GM12872 (cell line): ENCODE results near the gene SIGLEC12.

ENCODE experiments used
- CTCF ChIP-seq: IDR thresholded peaks from 3 replicates; pipeline ENCODE4 v1.5.1; 2011; ENCODE audit warnings: low read depth, mild to moderate bottlenecking, low read length, moderate library complexity; ENCODE audit not compliant: insufficient read depth

The SIGLEC12 gene

GRCh38 chr19:51531349-51532315 is 30.0 kb upstream of the SIGLEC12 start, which contains the start of gene SIGLEC6:
SIGLEC6 (minus strand) TSS chr19:51531670; CDS start chr19:51531648, 22 bp downstream.
- TF ChIP-seq CTCF, result no peak

GRCh38 chr19:51530616-51531015 is 29.0 kb upstream of the SIGLEC12 start:
- TF ChIP-seq CTCF, result no peak

DNA sequence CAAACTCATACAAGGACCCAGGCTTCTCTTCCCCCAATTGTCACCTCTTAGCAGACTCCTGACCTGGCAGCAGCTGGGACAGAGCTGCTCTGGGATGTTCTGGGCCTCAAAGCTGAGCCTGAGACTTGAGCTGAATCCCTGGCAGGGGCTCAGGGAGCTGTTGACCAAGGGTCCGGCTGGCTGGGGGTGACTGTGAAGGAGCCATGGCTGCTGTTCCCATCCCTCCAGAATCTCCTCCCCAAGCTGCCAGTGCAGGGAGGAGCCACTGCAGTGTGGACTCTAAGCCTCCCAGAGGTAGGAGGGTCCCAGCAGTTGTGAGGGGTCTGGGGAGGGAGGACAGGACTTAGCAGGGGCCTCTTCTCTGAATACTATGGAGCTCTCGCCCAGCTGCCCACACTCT is 27.7 kb upstream of the SIGLEC12 start:
- TF ChIP-seq CTCF, result no peak

DNA sequence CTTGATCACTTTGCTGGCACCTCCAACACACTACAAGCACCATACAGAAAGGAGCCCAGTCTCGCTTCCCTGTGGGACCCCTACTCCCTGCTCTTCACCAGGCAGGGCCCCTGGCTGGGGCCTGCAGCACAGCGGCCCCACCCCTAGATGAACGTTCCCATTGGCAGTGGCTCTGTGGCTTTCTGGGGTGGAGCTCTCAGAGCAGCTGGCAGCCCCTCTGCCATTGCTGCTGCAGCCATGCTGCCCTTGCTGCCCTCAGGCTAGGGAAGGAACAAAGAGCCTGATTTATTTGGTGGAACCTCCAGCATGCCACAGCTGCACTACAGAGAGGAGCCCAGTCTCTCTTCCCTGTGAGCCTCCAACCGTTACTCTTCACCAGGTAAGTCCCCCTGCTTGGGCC is 24.1 kb upstream of the SIGLEC12 start:
- TF ChIP-seq CTCF, result no peak

DNA sequence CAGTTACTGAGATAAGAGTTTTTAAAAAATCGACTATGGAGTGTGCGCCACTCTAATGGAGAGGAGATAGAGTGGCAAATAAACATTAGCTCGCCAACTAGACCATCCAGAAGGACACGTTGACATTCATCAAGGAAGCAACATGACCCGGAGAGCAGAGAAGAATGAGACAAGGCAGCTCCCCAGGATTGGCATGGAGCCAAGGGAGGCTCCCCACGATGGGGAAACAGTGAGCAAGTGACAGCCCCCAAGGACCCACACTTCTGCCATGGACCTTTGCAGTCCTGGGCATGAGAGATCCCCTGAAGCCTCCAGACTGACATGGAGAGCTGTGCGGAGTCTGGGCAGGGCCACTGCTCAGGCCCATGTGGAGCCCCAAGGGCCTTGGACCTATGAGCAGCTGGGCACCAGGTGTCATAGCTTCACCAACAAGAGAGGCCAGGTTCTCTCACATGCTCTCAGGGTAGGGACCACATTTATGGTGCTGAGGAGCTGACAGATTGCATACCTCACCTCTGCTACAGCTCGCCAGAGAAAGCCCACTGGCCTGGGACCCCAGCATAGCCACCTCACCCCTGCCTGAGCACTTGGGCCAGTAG is 23.2 kb upstream of the SIGLEC12 start:
- no peak for TF ChIP-seq CTCF

DNA sequence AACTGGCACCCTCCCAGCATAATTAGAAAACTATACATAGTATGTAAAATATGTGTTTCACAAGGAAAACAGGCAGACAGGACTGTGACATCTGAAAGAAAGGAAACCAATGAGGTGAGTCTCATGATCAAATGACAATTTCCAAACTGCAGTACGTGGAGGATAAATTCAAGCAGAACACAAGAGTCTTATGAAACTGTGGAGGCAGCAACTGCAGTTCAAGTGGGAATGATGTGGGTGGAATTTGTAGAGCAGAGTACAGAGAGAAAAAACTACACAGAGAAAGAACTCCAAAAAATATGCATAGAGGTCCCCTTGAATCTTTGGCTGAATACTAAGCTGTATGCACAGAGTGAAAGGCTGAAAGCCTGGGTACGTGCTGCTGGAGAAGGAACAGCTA is 20.2 kb upstream of the SIGLEC12 start:
- TF ChIP-seq CTCF, result no peak

DNA sequence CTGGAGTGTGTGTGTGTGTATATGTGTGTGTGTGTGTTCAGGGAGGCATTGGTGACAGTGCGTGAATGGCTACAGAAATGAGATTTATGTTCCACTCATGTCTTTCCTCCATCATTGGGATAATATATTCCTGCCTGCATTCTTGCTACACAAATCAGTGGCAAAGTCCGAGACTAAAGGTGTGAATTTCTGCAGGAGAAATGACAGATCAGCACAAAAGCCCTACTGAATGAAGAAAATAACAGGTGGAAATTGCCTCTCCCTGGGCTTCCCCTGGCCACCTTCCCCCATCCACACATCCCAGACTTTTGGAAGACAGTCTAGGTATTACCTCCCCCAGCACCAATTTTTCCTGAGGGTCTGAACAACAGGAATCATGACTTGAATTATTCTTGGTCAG is 19.8 kb upstream of the SIGLEC12 start:
- TF ChIP-seq CTCF, result no peak
